Fibroblast of lung (primary cell): ENCODE data around the gene TTC33. TPM values are rescaled to one million over a fixed set of nuclear protein-coding genes. Genes with fewer than 3 reads are reported as not detected.

ENCODE experiments used
- DNase-seq, 2 donors: peaks; one replicate each; pipeline versions ENCODE4 v3.0.0 to v3.0.0-alpha.2; 2010; ENCODE audit warnings: low read depth in 2 of 2
- H2AFZ ChIP-seq: 2 replicates; pipeline ENCODE4 v1.5.1; 2012; ENCODE audit warnings: low read length, control low read depth, inconsistent platforms
- H3K27ac ChIP-seq: 2 replicates; pipeline ENCODE4 v1.5.1; 2011; ENCODE audit warnings: low read length, control low read depth; ENCODE audit not compliant: insufficient read depth
- H3K27me3 ChIP-seq: 2 replicates; pipeline ENCODE4 v1.5.1; 2011; ENCODE audit warnings: mild to moderate bottlenecking, low read length; ENCODE audit not compliant: control insufficient read depth, insufficient read depth
- H3K36me3 ChIP-seq: 2 replicates; pipeline ENCODE4 v1.5.1; 2011; ENCODE audit warnings: low read length; ENCODE audit not compliant: control insufficient read depth, insufficient read depth
- H3K4me1 ChIP-seq: 2 replicates; pipeline ENCODE4 v1.5.1; 2011; ENCODE audit warnings: low read length; ENCODE audit not compliant: control insufficient read depth, insufficient read depth; ENCODE audit errors: extremely low read depth
- H3K4me2 ChIP-seq: 2 replicates; pipeline ENCODE4 v1.5.1; 2011; ENCODE audit warnings: low read length, control low read depth; ENCODE audit not compliant: insufficient read depth; ENCODE audit errors: extremely low read depth
- H3K4me3 ChIP-seq, 4 experiments: fragments of 200-600 bp in 1 of 4; sonication (generic) in 1 of 4; replicated peaks in 1 of 4; 2 replicates each; pipeline ENCODE4 v1.5.1; 2011 to 2016; ENCODE audit warnings: low read length in 4 of 4, low read depth in 3 of 4, mild to moderate bottlenecking in 3 of 4, control low read depth in 2 of 4, inconsistent platforms in 1 of 4, mixed read lengths in 1 of 4; ENCODE audit not compliant: insufficient read depth in 1 of 4; ENCODE audit errors: control extremely low read depth in 1 of 4
- H3K79me2 ChIP-seq: 2 replicates; pipeline ENCODE4 v1.5.1; 2012; ENCODE audit warnings: mild to moderate bottlenecking, low read length, inconsistent platforms; ENCODE audit not compliant: control insufficient read depth, insufficient read depth
- H3K9ac ChIP-seq: 2 replicates; pipeline ENCODE4 v1.5.1; 2011; ENCODE audit warnings: mild to moderate bottlenecking, low read length, control low read depth; ENCODE audit not compliant: insufficient read depth
- H3K9me3 ChIP-seq: 2 replicates; pipeline ENCODE4 v1.5.1; 2012; ENCODE audit warnings: low read depth, low read length; ENCODE audit not compliant: control insufficient read depth, insufficient read depth
- H4K20me1 ChIP-seq: 2 replicates; pipeline ENCODE4 v1.5.1; 2011; ENCODE audit warnings: low read length; ENCODE audit not compliant: control insufficient read depth, insufficient read depth; ENCODE audit errors: extremely low read depth
- CTCF ChIP-seq, 2 donors: IDR thresholded peaks in 1 of 2; conservative IDR thresholded peaks in 1 of 2; 1 replicate in 1 of 2; 2 replicates in 1 of 2; pipeline ENCODE4 v1.5.1; 2011 to 2012; ENCODE audit warnings: low read length in 2 of 2, control low read depth in 1 of 2, inconsistent platforms in 1 of 2, low read depth in 1 of 2, mild to moderate bottlenecking in 1 of 2
- EZH2 ChIP-seq: IDR thresholded peaks from 2 replicates; pipeline ENCODE4 v1.5.1; 2012; ENCODE audit warnings: low read length, control low read depth, mild to moderate bottlenecking; ENCODE audit errors: missing control alignments
- polyA plus RNA-seq, 2 donors: library from polyadenylated mRNA; depleted of rRNA in 1 of 2; stranded (reverse) in 1 of 2; unstranded in 1 of 2; fragments of >200 nt; gene quantifications; 2 replicates each; pipeline ENCODE4 v1.2.1, GENCODE V29; 2011 to 2012; ENCODE audit warnings: missing spikeins in 1 of 2
- total RNA-seq: library from RNA; depleted of rRNA; stranded (reverse); fragments of >200 nt; gene quantifications from 2 replicates; pipeline ENCODE4 v1.2.1, GENCODE V29; 2014

TTC33 gene
- total and polyA plus RNA-seq, 2 donors (not counting 1 experiment from before 2014, with no cell fraction given) = 8.7 to 16.3 TPM

- Histone ChIP-seq H3K27me3 (no peaks in the 10 kb centered on the region), H3K4me2 (no peak overlapping the region)
These were observed 136.8 kb downstream of the TTC33 start for GRCh38 chr5:40618926-40619325.

GRCh38 chr5:40616781-40617180, 139.0 kb downstream of the TTC33 start:
- H4K20me1 ChIP-seq = no peaks in the 10 kb centered on the region
- no peaks in the 10 kb centered on the region for H3K9me3 ChIP-seq
- H3K27ac ChIP-seq = no peak overlapping the region
- H3K4me2 ChIP-seq = no peak overlapping the region
- H3K36me3 ChIP-seq = no peaks in the 10 kb centered on the region
- no peaks in the 10 kb centered on the region for H3K27me3 ChIP-seq
- no peak for TF ChIP-seq CTCF (conservative IDR thresholded peaks at IDR 0.05 in 1 of 2, IDR thresholded peaks at IDR 0.05 in 1 of 2; ENCODE audit: low read depth in 1 of 2, low read length in 2 of 2)
- TF ChIP-seq EZH2 = no peak
- DNase-seq = no peak
- H3K9ac ChIP-seq = no peak overlapping the region
- H3K4me3 ChIP-seq = no peak overlapping the region
- no peaks in the 10 kb centered on the region for H3K4me1 ChIP-seq
- H2AFZ ChIP-seq = no peak overlapping the region
- H3K79me2 ChIP-seq = no peaks in the 10 kb centered on the region

More at GRCh38 chr5:40618926-40619325, 136.8 kb downstream of the TTC33 start:
- no peak overlapping the region for H2AFZ ChIP-seq
- no peak overlapping the region for H3K27ac ChIP-seq
- no peak overlapping the region for H3K4me3 ChIP-seq
- no peaks in the 10 kb centered on the region for H3K9me3 ChIP-seq
- H3K79me2 ChIP-seq = no peaks in the 10 kb centered on the region
- no peaks in the 10 kb centered on the region for H3K4me1 ChIP-seq
- H3K9ac ChIP-seq = no peak overlapping the region
- no peak for TF ChIP-seq CTCF (conservative IDR thresholded peaks at IDR 0.05 in 1 of 2, IDR thresholded peaks at IDR 0.05 in 1 of 2; ENCODE audit: low read depth in 1 of 2, low read length in 2 of 2)
- TF ChIP-seq EZH2 = no peak
- DNase-seq = peak in 1 of 2 donors; percentile 10
- H4K20me1 ChIP-seq = no peaks in the 10 kb centered on the region
- H3K36me3 ChIP-seq = no peaks in the 10 kb centered on the region

GRCh38 chr5:40615586-40616170, 140.1 kb downstream of the TTC33 start:
- Histone ChIP-seq H3K4me2 (peak overlapping the region; percentile 55), H2AFZ (no peak overlapping the region), H3K27me3 (no peaks in the 10 kb centered on the region), H4K20me1 (no peaks in the 10 kb centered on the region), H3K4me3 (no peak overlapping the region), H3K79me2 (no peaks in the 10 kb centered on the region), H3K9me3 (no peaks in the 10 kb centered on the region), H3K4me1 (no peaks in the 10 kb centered on the region), H3K27ac (no peak overlapping the region), H3K9ac (no peak overlapping the region), H3K36me3 (no peaks in the 10 kb centered on the region)
- DNase-seq = peak in 1 of 2 donors; percentile 42
- TF ChIP-seq CTCF (conservative IDR thresholded peaks at IDR 0.05 in 1 of 2, IDR thresholded peaks at IDR 0.05 in 1 of 2; ENCODE audit: low read depth in 1 of 2, low read length in 2 of 2) (no peak), EZH2 (no peak)
